Epithelial cell of proximal tubule (primary cell): ENCODE results near the gene SHOC2. TPM values are rescaled to one million over a fixed set of nuclear protein-coding genes. Genes with fewer than 3 reads are reported as not detected.

Experiments used
- DNase-seq: peaks from one replicate; pipeline ENCODE4 v3.0.0-alpha.2; 2011; ENCODE audit warnings: low read depth
- H3K4me3 ChIP-seq: 2 replicates; pipeline ENCODE4 v1.5.1; 2011; ENCODE audit warnings: low read depth, mild to moderate bottlenecking, low read length
- total RNA-seq: library from RNA; depleted of rRNA; stranded (reverse); fragments of >200 nt; gene quantifications from 2 replicates; pipeline ENCODE4 v1.2.3, GENCODE V29; 2015
- TF ChIP-seq, protein P1 (sequence below): conservative IDR thresholded peaks from 2 replicates; pipeline ENCODE4 v1.5.1; 2012; ENCODE audit warnings: low read depth, mild to moderate bottlenecking, low read length

Gene SHOC2
- total RNA-seq, 1 donor from 2014 or later = 14.1 TPM

DNA sequence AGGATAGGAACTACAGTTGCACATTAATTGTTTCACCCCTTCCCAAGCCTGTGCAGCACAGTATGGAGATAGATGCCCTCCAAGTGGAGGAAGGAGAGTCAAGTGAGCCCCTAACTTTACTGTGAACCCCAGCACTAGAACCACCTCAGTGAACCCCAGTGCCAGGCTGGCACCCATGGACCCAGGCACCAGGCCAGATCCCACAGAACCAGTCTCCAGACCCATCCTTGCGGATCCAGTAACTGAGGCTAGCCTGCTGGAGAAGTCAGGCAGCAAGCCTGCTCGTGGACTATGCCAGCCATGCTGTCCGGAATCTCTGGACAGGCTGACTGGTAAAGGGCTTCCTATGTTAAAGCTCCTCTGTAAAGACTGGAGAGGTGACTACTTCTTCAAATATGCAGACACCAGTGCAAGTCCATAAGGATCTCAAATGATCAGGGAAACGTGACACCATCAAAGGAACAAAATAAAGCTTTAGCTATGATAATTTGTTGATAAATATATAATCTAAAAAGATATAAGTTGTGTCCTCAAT lies 27.7 kb downstream of the SHOC2 start:
- no peak for DNase-seq
- no peak overlapping the region for H3K4me3 ChIP-seq
- TF ChIP-seq, protein P1, sequence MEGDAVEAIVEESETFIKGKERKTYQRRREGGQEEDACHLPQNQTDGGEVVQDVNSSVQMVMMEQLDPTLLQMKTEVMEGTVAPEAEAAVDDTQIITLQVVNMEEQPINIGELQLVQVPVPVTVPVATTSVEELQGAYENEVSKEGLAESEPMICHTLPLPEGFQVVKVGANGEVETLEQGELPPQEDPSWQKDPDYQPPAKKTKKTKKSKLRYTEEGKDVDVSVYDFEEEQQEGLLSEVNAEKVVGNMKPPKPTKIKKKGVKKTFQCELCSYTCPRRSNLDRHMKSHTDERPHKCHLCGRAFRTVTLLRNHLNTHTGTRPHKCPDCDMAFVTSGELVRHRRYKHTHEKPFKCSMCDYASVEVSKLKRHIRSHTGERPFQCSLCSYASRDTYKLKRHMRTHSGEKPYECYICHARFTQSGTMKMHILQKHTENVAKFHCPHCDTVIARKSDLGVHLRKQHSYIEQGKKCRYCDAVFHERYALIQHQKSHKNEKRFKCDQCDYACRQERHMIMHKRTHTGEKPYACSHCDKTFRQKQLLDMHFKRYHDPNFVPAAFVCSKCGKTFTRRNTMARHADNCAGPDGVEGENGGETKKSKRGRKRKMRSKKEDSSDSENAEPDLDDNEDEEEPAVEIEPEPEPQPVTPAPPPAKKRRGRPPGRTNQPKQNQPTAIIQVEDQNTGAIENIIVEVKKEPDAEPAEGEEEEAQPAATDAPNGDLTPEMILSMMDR = no peak

DNA sequence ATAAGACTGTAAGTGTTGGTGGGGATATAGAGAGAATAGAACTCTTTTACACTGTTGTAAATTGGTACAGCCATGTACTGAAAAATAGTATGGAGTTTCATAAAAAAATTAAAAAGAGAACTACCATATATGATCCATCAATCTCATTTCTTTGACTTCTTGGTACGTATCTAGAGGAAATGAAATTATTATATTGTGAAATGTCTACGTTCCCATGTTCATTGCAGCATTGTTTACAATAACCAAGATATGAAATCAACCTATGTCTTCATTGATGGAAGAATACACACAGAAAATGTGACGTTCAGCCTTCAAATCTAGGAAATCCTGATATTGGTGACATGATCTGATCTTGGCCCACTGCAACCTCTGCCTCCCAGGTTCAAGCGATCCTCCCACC lies 32.0 kb downstream of the SHOC2 start:
- DNase-seq = no peak
- no peak overlapping the region for H3K4me3 ChIP-seq
- TF ChIP-seq, protein P1 = no peak

- DNase-seq = no peak
- TF ChIP-seq, protein P1 = no peak
- H3K4me3 ChIP-seq = no peak overlapping the region
Measured at GRCh38 chr10:110957606-110958005, 38.2 kb downstream of the SHOC2 start.

- DNase-seq = no peak
- no peak overlapping the region for H3K4me3 ChIP-seq
- TF ChIP-seq, protein P1 = no peak
Measured at GRCh38 chr10:110959379-110960332, 40.3 kb downstream of the SHOC2 start.

DNA sequence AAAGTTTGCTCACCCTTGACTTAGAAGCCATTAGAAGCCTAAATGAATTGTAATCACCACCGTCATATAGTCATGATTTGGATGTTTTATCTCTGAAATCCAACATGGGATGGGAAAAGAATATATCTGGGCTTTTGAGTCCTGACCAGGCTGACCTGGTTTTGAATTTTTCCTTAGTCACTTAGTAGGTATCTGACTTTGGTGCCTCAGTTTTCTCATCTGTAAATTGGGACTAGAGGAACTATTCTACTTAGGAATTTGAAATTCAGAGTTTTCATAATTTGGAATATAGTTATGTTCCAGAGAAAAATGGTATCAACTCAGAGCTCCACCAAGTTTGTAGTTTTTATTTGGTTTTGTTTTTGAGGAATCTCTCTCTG lies 40.9 kb downstream of the SHOC2 start:
- TF ChIP-seq, protein P1 = no peak
- DNase-seq = no peak
- no peak overlapping the region for H3K4me3 ChIP-seq

- H3K4me3 ChIP-seq = no peak overlapping the region
- no peak for DNase-seq
- TF ChIP-seq, protein P1 = no peak
Measured at GRCh38 chr10:110962443-110962842, 43.0 kb downstream of the SHOC2 start.
